Measurements from ENCODE around the gene KMT2E.
"Not testable (repeated sequence)": the region's sequence is repeated elsewhere in the genome, so short reads cannot be mapped to it uniquely, and the experiment has no call there.

KMT2E gene

GRCh38 chr7:105013816-105014692 lies at the start of gene KMT2E:
KMT2E (plus strand) TSS chr7:105014205; CDS start chr7:105040953, 26,748 bp downstream.
- peak; percentile 90 for DNase-seq

GRCh38 chr7:104964626-104965236 lies 49.3 kb upstream of the KMT2E start:
- no peak for DNase-seq

- no peak for DNase-seq
These were observed 48.0 kb upstream of the KMT2E start for GRCh38 chr7:104966022-104966421.

- DNase-seq, result no peak
These were observed 46.9 kb upstream of the KMT2E start for GRCh38 chr7:104967088-104967487.

- DNase-seq, result no peak
These were observed 46.4 kb upstream of the KMT2E start for GRCh38 chr7:104967595-104967994.

GRCh38 chr7:104968648-104969047 lies 45.4 kb upstream of the KMT2E start:
- DNase-seq, result no peak

- DNase-seq, result no peak
These were observed 44.8 kb upstream of the KMT2E start for GRCh38 chr7:104969183-104969582.

- no peak for DNase-seq
These were observed 42.5 kb upstream of the KMT2E start for GRCh38 chr7:104971290-104972071.

GRCh38 chr7:104972500-104972899 lies 41.5 kb upstream of the KMT2E start:
- DNase-seq, result no peak

GRCh38 chr7:104973227-104973626 lies 40.8 kb upstream of the KMT2E start:
- DNase-seq, result no peak

GRCh38 chr7:104973909-104974415 lies 40.0 kb upstream of the KMT2E start:
- no peak for DNase-seq

- not testable (repeated sequence) for DNase-seq
These were observed 38.5 kb upstream of the KMT2E start for GRCh38 chr7:104975553-104975952.

GRCh38 chr7:104976966-104977636 lies 36.9 kb upstream of the KMT2E start:
- no peak for DNase-seq

GRCh38 chr7:104978460-104978859 lies 35.5 kb upstream of the KMT2E start:
- no peak for DNase-seq

- DNase-seq, result no peak
These were observed 34.7 kb upstream of the KMT2E start for GRCh38 chr7:104979167-104979841.

GRCh38 chr7:104980440-104980839 lies 33.6 kb upstream of the KMT2E start:
- no peak for DNase-seq

- no peak for DNase-seq
These were observed 32.9 kb upstream of the KMT2E start for GRCh38 chr7:104980841-104981671.

GRCh38 chr7:104981672-104982037 lies 32.4 kb upstream of the KMT2E start:
- no peak for DNase-seq

- DNase-seq, result no peak
These were observed 31.5 kb upstream of the KMT2E start for GRCh38 chr7:104982308-104983075.

- no peak for DNase-seq
These were observed 30.9 kb upstream of the KMT2E start for GRCh38 chr7:104983076-104983577.

All from activated effector memory CD4-positive, alpha-beta T cell treated with Interleukin-2 at 50 U/mL for 16 hours (primary cell).